Mammary epithelial cell (primary cell): Measurements from ENCODE around the gene WNT2B.

Experiments used
- EZH2 ChIP-seq: IDR thresholded peaks from 2 replicates; pipeline ENCODE4 v1.6.1; 2012; ENCODE audit warnings: low read length, inconsistent platforms, borderline replicate concordance
- TF ChIP-seq, protein P1 (sequence below), 2 donors: IDR thresholded peaks in 1 of 2; conservative IDR thresholded peaks in 1 of 2; 2 replicates each; pipeline ENCODE4 v1.5.1; 2011 to 2012; ENCODE audit warnings: inconsistent platforms in 2 of 2, low read length in 2 of 2, mild to moderate bottlenecking in 2 of 2, control low read depth in 1 of 2, low read depth in 1 of 2; ENCODE audit not compliant: insufficient read depth in 1 of 2; ENCODE audit errors: extremely low read depth in 1 of 2

- no peak for TF ChIP-seq EZH2
- TF ChIP-seq, protein P1, sequence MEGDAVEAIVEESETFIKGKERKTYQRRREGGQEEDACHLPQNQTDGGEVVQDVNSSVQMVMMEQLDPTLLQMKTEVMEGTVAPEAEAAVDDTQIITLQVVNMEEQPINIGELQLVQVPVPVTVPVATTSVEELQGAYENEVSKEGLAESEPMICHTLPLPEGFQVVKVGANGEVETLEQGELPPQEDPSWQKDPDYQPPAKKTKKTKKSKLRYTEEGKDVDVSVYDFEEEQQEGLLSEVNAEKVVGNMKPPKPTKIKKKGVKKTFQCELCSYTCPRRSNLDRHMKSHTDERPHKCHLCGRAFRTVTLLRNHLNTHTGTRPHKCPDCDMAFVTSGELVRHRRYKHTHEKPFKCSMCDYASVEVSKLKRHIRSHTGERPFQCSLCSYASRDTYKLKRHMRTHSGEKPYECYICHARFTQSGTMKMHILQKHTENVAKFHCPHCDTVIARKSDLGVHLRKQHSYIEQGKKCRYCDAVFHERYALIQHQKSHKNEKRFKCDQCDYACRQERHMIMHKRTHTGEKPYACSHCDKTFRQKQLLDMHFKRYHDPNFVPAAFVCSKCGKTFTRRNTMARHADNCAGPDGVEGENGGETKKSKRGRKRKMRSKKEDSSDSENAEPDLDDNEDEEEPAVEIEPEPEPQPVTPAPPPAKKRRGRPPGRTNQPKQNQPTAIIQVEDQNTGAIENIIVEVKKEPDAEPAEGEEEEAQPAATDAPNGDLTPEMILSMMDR (conservative IDR thresholded peaks at IDR 0.05 in 1 of 2, IDR thresholded peaks at IDR 0.05 in 1 of 2; ENCODE audit: extremely low read depth in 1 of 2, insufficient read depth in 1 of 2, low read depth in 1 of 2, low read length in 2 of 2): no peak
Measured at GRCh38 chr1:112478314-112478713, 30.5 kb upstream of the WNT2B start.
